Endothelial cell (in vitro differentiated cells): Measurements from ENCODE around the gene TMPRSS11B. TPM values are rescaled to one million over a fixed set of nuclear protein-coding genes. Genes with fewer than 3 reads are reported as not detected.

Experiments used
- DNase-seq: peaks from one replicate; pipeline ENCODE4 v3.0.0; 2021; ENCODE audit warnings: low spot score
- H3K27ac Mint-ChIP-seq: one replicate; pipeline ENCODE4 v1.8.0; 2021; ENCODE audit warnings: mixed read lengths, inconsistent platforms; ENCODE audit not compliant: unreplicated experiment
- H3K27me3 Mint-ChIP-seq: one replicate; pipeline ENCODE4 v1.8.0; 2021; ENCODE audit warnings: mild to moderate bottlenecking, moderate library complexity, mixed read lengths, inconsistent platforms; ENCODE audit not compliant: unreplicated experiment
- H3K36me3 Mint-ChIP-seq: one replicate; pipeline ENCODE4 v1.8.0; 2021; ENCODE audit warnings: mild to moderate bottlenecking, low read depth, mixed read lengths, inconsistent platforms; ENCODE audit not compliant: unreplicated experiment
- H3K4me1 Mint-ChIP-seq: one replicate; pipeline ENCODE4 v1.8.0; 2021; ENCODE audit warnings: mild to moderate bottlenecking, mixed read lengths, inconsistent platforms; ENCODE audit not compliant: unreplicated experiment
- H3K4me3 Mint-ChIP-seq: one replicate; pipeline ENCODE4 v1.8.0; 2021; ENCODE audit warnings: mild to moderate bottlenecking, mixed read lengths, inconsistent platforms; ENCODE audit not compliant: unreplicated experiment
- H3K9me3 Mint-ChIP-seq: one replicate; pipeline ENCODE4 v1.8.0; 2021; ENCODE audit warnings: mixed read lengths, inconsistent platforms; ENCODE audit not compliant: unreplicated experiment
- CTCF ChIP-seq: fragments of 200-600 bp; sonication (generic); IDR thresholded peaks from one replicate; pipeline ENCODE4 v1.5.0; 2021; ENCODE audit warnings: antibody characterized with exemption; ENCODE audit not compliant: unreplicated experiment
- total RNA-seq: library from RNA; stranded (reverse); fragmentation: NEBNext Ultra II Directional; extraction: Animal tissue kit (Norgen Biotek cat#: 25700); gene quantifications from one replicate; pipeline ENCODE4 v1.2.1, GENCODE V29; 2021; ENCODE audit not compliant: unreplicated experiment

TMPRSS11B gene
- total RNA-seq, 1 donor from 2014 or later, result 0.56 TPM

DNA sequence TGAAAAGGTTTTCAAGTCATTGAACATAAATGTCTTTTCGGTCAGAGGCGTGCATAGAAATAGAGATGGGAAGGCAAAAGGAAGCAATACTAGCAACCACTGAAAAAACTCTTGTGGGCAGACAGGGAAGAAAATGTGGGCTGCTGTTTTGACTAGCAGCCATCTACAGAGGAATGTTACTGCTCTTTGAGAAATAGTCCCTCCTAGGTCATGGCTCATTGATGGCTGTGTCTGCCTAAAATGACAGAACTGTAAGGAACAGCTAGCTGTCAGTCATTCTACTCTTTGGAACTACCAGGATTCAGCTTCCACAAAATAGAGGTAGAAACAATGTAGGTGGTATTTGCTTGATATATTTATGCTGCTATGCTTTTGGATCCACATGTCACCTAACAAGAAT, 26.9 kb upstream of the TMPRSS11B start:
- H3K4me1 Mint-ChIP-seq, result peaks cover 11% of the 10 kb centered on the region
- no peak for TF ChIP-seq CTCF
- H3K9me3 Mint-ChIP-seq, result peaks cover 7% of the 10 kb centered on the region
- no peaks in the 10 kb centered on the region for H3K36me3 Mint-ChIP-seq
- DNase-seq, result no peak
- no peak overlapping the region for H3K27ac Mint-ChIP-seq
- H3K4me3 Mint-ChIP-seq, result peak overlapping the region; percentile 66
- H3K27me3 Mint-ChIP-seq, result peaks cover 2% of the 10 kb centered on the region

- H3K36me3 Mint-ChIP-seq, result no peaks in the 10 kb centered on the region
- peaks cover 2% of the 10 kb centered on the region for H3K27me3 Mint-ChIP-seq
- H3K9me3 Mint-ChIP-seq, result peaks cover 7% of the 10 kb centered on the region
- H3K4me3 Mint-ChIP-seq, result peak overlapping the region; percentile 66
- peaks cover 11% of the 10 kb centered on the region for H3K4me1 Mint-ChIP-seq
- DNase-seq, result peak; percentile 10
- no peak overlapping the region for H3K27ac Mint-ChIP-seq
- peak; percentile 91 for TF ChIP-seq CTCF
These were observed 26.4 kb upstream of the TMPRSS11B start for GRCh38 chr4:68271851-68272357.

DNA sequence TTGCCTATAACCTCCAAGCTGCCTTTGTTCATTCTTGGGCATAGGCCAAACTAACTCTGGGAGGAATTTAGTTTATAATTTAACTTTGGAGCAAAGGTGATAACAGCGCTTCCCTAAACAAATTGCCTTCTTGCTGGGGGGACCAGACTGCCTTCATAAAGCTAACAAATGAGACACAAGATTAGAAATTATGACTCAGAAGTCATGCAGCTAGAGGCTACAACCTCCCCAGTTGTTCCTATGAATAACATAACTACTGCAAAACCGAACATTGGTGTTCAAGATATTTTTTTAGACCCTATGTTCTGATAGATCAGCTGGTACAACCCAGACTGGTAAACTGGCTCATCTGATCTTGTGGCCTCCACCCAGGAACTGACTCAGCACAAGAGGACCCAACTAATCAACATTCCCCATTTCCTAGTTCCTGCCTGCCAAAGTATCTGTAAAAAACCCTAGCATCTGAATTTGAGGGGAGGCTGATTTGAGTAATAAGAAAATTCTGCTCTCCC, 22.0 kb upstream of the TMPRSS11B start:
- H3K9me3 Mint-ChIP-seq, result peaks cover 7% of the 10 kb centered on the region
- H3K36me3 Mint-ChIP-seq, result no peaks in the 10 kb centered on the region
- no peak for TF ChIP-seq CTCF
- no peaks in the 10 kb centered on the region for H3K4me1 Mint-ChIP-seq
- no peaks in the 10 kb centered on the region for H3K27me3 Mint-ChIP-seq
- H3K4me3 Mint-ChIP-seq, result no peak overlapping the region
- DNase-seq, result no peak
- H3K27ac Mint-ChIP-seq, result no peak overlapping the region

- no peak for TF ChIP-seq CTCF
- DNase-seq, result no peak
- Mint-ChIP-seq H3K36me3 (no peaks in the 10 kb centered on the region), H3K9me3 (no peaks in the 10 kb centered on the region), H3K27ac (no peak overlapping the region), H3K27me3 (no peaks in the 10 kb centered on the region), H3K4me3 (no peak overlapping the region), H3K4me1 (no peaks in the 10 kb centered on the region)
These were observed 19.5 kb upstream of the TMPRSS11B start for GRCh38 chr4:68264875-68265565.

DNA sequence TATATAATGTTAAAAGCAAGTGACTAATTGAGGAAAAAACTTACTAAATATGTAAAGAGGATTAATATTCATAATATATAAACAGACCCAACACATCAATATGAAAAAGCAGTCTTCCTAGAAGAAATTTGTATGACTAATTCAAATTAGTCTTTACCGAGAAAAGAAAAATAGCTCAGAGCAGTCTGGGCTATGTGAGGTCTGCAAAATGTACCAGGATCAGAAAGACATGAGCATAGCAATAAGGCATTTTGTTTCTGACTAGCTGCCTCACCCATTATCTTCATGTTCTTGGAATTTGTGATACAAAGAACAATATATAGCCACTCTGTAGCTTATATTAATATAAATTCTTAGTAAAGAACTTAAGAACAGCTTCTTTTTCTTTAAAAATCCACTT, 13.7 kb upstream of the TMPRSS11B start:
- Mint-ChIP-seq H3K27me3 (no peaks in the 10 kb centered on the region), H3K4me1 (no peaks in the 10 kb centered on the region), H3K27ac (no peak overlapping the region), H3K36me3 (no peaks in the 10 kb centered on the region), H3K4me3 (no peak overlapping the region), H3K9me3 (no peaks in the 10 kb centered on the region)
- TF ChIP-seq CTCF, result no peak
- no peak for DNase-seq
